ENCODE measurements around the gene UBA3.

Gene UBA3

DNA sequence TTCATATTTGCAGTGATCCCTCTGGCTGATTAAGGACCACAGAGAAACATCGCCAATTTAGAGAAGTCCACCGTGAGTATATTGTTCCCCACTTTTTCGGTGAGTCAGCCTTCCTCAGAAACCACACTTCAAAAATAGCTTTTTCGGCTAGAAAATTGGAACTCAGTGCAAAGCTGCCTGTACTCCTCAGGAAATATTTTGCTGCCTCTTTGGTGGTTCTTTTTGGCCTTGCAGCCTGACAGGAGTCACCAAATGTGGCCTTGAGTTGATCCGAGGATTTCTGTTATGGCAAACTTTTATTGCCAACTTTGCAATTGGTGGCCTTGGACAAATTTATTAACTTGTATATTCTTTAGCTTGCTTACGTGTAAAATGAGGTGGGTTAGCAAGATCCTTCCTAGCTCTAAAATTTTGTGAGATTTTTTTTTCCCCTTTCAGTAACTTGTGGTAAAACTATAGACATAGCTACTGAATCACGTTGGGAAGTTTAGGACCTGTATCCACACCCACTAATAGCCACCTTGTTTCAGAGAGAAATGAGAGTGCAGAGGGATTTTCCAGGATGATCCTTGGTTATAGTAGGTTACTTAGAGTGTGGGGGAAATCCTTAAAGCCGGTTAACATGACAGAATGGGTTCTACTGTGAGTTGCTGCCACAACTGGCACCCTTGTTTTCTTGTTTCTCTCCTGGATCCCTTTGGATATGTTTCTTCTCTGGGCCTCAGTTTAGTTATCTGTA, 14.5 kb upstream of the UBA3 start:
- H3K4me3 ChIP-seq (ENCODE audit: low read length) = no peak overlapping the region
- no peak for TF ChIP-seq CTCF (IDR thresholded peaks at IDR 0.05; ENCODE audit: insufficient read depth, low read depth, low read length, missing control alignments)
- no peak for DNase-seq (ENCODE audit: low read depth)

GRCh38 chr3:69092030-69092516, 11.9 kb upstream of the UBA3 start:
- TF ChIP-seq CTCF (IDR thresholded peaks at IDR 0.05; ENCODE audit: insufficient read depth, low read depth, low read length, missing control alignments) = no peak
- no peak for DNase-seq (ENCODE audit: low read depth)
- H3K4me3 ChIP-seq (ENCODE audit: low read length) = no peak overlapping the region

DNA sequence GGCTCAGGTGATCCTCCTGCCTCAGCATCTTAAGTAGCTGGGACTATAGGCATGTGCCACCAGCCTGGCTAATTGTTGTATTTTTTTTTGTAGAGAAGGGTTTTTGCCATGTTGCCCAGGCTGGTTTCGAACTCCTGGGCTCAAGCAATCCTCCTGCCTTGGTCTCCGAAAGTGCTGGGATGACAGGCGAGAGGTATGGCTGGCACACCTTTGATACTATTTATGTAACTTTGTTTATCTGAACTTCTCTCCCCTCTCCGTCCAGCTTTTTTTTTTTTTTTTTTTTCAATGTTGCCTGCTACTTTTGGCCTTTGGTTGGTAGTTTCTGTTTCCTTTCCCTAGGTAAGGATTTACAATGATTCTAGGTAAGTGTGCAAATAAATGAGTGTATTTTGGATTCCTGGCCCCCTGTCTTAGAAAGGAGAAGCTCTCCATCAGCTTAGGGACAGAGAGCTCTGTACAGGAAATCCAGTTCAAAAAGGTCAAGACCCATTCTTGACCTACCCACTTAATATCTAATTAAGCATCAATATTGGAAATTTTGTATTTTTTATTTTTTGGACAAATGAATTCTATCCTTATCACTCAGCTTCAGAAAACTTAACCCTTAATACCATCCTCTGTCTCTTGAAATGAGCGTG, 11.3 kb upstream of the UBA3 start:
- DNase-seq (ENCODE audit: low read depth) = no peak
- no peak for TF ChIP-seq CTCF (IDR thresholded peaks at IDR 0.05; ENCODE audit: insufficient read depth, low read depth, low read length, missing control alignments)
- no peak overlapping the region for H3K4me3 ChIP-seq (ENCODE audit: low read length)

DNA sequence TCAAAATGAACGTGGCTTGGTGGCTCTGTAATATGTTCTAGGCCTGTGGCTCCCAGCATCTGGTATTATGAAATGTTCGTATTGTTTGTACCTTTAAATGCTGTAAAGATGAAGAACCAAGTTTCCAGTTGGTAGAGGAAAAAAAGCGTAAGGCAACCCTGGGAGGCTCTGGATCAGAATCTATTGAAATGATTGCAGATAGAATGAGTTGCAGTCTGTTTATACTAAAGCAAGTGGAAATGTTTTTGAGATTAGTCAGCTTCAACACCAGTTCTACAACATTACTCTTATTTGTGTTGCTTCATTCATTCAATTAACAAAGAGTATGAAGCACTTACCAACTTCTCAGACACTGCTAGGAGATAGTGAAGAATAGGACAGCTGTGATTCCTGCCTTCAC, 9.9 kb upstream of the UBA3 start:
- no peak overlapping the region for H3K4me3 ChIP-seq (ENCODE audit: low read length)
- peak; percentile 89 for DNase-seq (ENCODE audit: low read depth)
- TF ChIP-seq CTCF (IDR thresholded peaks at IDR 0.05; ENCODE audit: insufficient read depth, low read depth, low read length, missing control alignments) = no peak

GRCh38 chr3:69088063-69088462, 7.9 kb upstream of the UBA3 start:
- TF ChIP-seq CTCF (IDR thresholded peaks at IDR 0.05; ENCODE audit: insufficient read depth, low read depth, low read length, missing control alignments) = no peak
- H3K4me3 ChIP-seq (ENCODE audit: low read length) = no peak overlapping the region

GRCh38 chr3:69087030-69087791, 7.0 kb upstream of the UBA3 start:
- H3K4me3 ChIP-seq (ENCODE audit: low read length) = peak overlapping the region; percentile 94
- DNase-seq (ENCODE audit: low read depth) = no peak
- TF ChIP-seq CTCF (IDR thresholded peaks at IDR 0.05; ENCODE audit: insufficient read depth, low read depth, low read length, missing control alignments) = no peak

More at GRCh38 chr3:69088063-69088462, 7.9 kb upstream of the UBA3 start:
- DNase-seq (ENCODE audit: low read depth) = peak; percentile 65
